NCI-H446 treated with DMSO at 0.1 percent for 48 hours (cell line): ENCODE data around the gene GJB1.
"Not testable (repeated sequence)": the region's sequence is repeated elsewhere in the genome, so short reads cannot be mapped to it uniquely, and the experiment has no call there.

Source experiments
- DNase-seq: peaks from one replicate; lab custom pipeline; 2025; lab: John Stamatoyannopoulos, UW

Gene GJB1

DNA sequence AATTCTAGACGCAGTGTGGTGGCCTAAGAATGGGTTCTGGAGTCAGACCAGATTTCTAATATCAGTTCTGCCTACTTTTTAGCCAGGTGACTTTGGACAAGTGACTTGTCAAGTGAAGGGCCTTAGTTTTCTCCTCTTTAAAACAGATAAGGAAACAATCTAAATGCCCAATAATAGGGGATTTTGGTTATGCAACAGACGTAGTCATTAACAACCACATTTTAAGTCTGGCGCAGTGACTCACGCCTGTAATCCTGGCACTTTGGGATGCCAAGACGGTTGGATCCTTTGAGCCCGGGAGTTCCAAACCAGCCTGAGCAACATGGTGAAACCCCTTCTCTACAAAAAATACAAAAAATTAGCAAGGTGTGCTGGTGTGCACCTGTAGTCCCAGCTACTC lies 33.0 kb downstream of the GJB1 start:
- DNase-seq: no peak

DNA sequence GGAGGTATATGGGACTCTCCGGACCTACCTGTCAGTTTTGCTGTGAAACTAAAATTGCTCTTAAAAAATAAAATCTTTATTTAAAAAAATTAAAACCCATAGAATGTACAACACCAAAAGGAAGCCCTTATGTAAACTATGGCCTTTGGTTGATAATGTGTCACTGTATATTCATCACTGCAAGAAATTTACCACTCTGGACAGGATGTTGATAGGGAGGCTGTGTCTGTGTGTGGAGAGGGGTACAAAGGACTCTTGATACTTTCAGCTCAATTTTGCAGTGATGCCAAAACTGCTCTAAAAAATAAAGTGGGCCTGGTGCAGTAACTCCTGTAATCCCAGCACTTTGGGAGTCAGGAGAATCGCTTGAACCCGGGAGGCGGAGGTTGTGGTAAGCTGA lies 33.8 kb downstream of the GJB1 start:
- no peak for DNase-seq

DNA sequence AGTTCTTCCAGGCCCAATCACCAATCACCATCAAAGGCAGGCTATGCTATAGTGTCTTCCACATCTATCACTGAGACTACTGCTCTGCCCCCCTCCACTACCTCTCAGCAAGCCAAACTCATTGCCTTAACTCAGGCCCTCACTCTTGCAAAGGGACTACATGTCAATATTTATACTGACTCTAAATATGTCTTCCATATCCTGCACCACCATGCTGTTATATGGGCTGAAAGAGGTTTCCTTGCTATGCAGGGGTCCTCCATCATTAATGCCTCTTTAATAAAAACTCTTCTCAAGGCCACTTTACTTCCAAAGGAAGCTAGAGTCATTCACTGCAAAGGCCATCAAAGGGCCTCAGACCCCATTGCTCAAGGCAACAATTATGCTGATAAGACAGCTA lies 45.6 kb downstream of the GJB1 start:
- not testable (repeated sequence) for DNase-seq

DNA sequence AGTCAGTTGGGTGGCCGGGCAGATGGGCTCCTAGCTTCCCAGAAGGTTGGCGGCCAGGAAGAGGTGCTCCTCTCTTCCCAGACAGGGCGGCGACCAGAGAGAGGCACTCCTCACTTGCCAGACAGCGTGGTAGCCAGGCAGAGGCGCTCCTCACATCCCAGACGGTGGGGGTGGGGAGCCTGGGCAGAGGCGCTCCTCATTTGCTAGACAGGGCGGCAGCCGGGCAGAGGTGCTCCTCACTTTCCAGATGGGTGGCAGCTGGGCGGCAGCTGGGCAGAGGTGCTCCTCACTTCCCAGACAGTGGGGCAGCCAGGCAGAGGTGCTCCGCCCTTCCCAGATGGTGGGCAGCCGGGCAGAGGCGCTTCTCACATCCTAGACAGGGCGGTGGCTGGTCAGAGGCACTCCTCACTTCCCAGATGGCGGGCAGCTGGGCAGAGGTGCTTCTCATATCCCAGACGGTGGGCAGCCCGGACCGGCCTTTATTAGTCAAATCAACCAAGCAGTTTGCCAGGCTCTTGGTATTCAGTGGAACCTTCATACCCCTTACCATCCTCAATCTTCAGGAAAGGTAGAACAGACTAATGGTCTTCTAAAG lies 46.9 kb downstream of the GJB1 start:
- DNase-seq: no peak

- DNase-seq: not testable (repeated sequence)
Observed at GRCh38 chrX:71272313-71272712, 49.3 kb downstream of the GJB1 start.
